ENCODE data around the gene SYNPO2. TPM values are rescaled to one million over a fixed set of nuclear protein-coding genes. Genes with fewer than 3 reads are reported as not detected.
A peak's percentile ranks its signal among the peaks of the same experiment; 100 is the strongest.

Gene SYNPO2
- total RNA-seq, 1 donor from 2014 or later, result 26.2 TPM

GRCh38 chr4:118918388-118918787, 29.7 kb downstream of the SYNPO2 start:
- Histone ChIP-seq H3K27ac (no peak overlapping the region), H3K27me3 (ENCODE audit: low read depth) (no peaks in the 10 kb centered on the region), H3K4me1 (no peaks in the 10 kb centered on the region), H3K36me3 (no peaks in the 10 kb centered on the region), H3K9me3 (no peaks in the 10 kb centered on the region), H3K4me3 (no peak overlapping the region)
- intact Hi-C loops (cut with DNase I), result no loop called here
- TF ChIP-seq CTCF (IDR thresholded peaks at IDR 0.05), result no peak
- no peak for DNase-seq
- ATAC-seq, result no peak

GRCh38 chr4:118920247-118920646, 31.6 kb downstream of the SYNPO2 start:
- TF ChIP-seq CTCF (IDR thresholded peaks at IDR 0.05), result no peak
- no peaks in the 10 kb centered on the region for H3K9me3 ChIP-seq
- intact Hi-C loops (cut with DNase I), result no loop called here
- DNase-seq (no peak), ATAC-seq (no peak)
- H3K4me3 ChIP-seq, result no peak overlapping the region
- no peaks in the 10 kb centered on the region for H3K4me1 ChIP-seq
- H3K27ac ChIP-seq, result no peak overlapping the region
- no peaks in the 10 kb centered on the region for H3K27me3 ChIP-seq (ENCODE audit: low read depth)
- no peaks in the 10 kb centered on the region for H3K36me3 ChIP-seq

GRCh38 chr4:118921786-118922185, 33.1 kb downstream of the SYNPO2 start:
- no peak for ATAC-seq
- Histone ChIP-seq H3K4me3 (no peak overlapping the region), H3K9me3 (no peaks in the 10 kb centered on the region), H3K36me3 (no peaks in the 10 kb centered on the region), H3K4me1 (no peaks in the 10 kb centered on the region), H3K27me3 (ENCODE audit: low read depth) (no peaks in the 10 kb centered on the region), H3K27ac (no peak overlapping the region)
- DNase-seq, result no peak
- no peak for TF ChIP-seq CTCF (IDR thresholded peaks at IDR 0.05)
- intact Hi-C loops (cut with DNase I), result no loop called here

- intact Hi-C loops (cut with DNase I), result no loop called here
- H3K9me3 ChIP-seq, result no peaks in the 10 kb centered on the region
- DNase-seq (no peak), ATAC-seq (no peak)
- no peaks in the 10 kb centered on the region for H3K36me3 ChIP-seq
- TF ChIP-seq CTCF (IDR thresholded peaks at IDR 0.05), result no peak
- H3K27me3 ChIP-seq (ENCODE audit: low read depth), result no peaks in the 10 kb centered on the region
- H3K27ac ChIP-seq, result no peak overlapping the region
- no peaks in the 10 kb centered on the region for H3K4me1 ChIP-seq
- H3K4me3 ChIP-seq, result no peak overlapping the region
Observed at GRCh38 chr4:118923891-118924290, 35.2 kb downstream of the SYNPO2 start.

GRCh38 chr4:118927974-118928373, 39.3 kb downstream of the SYNPO2 start:
- no peaks in the 10 kb centered on the region for H3K9me3 ChIP-seq
- DNase-seq (no peak), ATAC-seq (peak in 1 of 2 donors; percentile 46)
- no peaks in the 10 kb centered on the region for H3K36me3 ChIP-seq
- H3K4me1 ChIP-seq, result no peaks in the 10 kb centered on the region
- no peak overlapping the region for H3K27ac ChIP-seq
- no peak overlapping the region for H3K4me3 ChIP-seq
- intact Hi-C loops (cut with DNase I), result no loop called here
- H3K27me3 ChIP-seq (ENCODE audit: low read depth), result no peaks in the 10 kb centered on the region
- TF ChIP-seq CTCF (IDR thresholded peaks at IDR 0.05), result no peak

GRCh38 chr4:118930255-118930654, 41.6 kb downstream of the SYNPO2 start:
- no peak for ATAC-seq

More at GRCh38 chr4:118930255-118930654, 41.6 kb downstream of the SYNPO2 start:
- TF ChIP-seq CTCF (IDR thresholded peaks at IDR 0.05), result no peak
- Histone ChIP-seq H3K27ac (no peak overlapping the region), H3K9me3 (no peaks in the 10 kb centered on the region), H3K27me3 (ENCODE audit: low read depth) (no peaks in the 10 kb centered on the region), H3K4me3 (no peak overlapping the region), H3K36me3 (no peaks in the 10 kb centered on the region), H3K4me1 (no peaks in the 10 kb centered on the region)
- intact Hi-C loops (cut with DNase I), result no loop called here
- DNase-seq, result no peak

Data from lower lobe of right lung (tissue), 2 donors.